Stomach (tissue), 4 donors: ENCODE data around the gene DUSP19.

Experiments used
- POLR2A ChIP-seq, 4 donors: fragments of 450-650 bp; IDR thresholded peaks; one replicate each; pipeline ENCODE4 v1.6.1; 2016; ENCODE audit warnings: antibody characterized with exemption in 4 of 4, control low read depth in 2 of 4, mild to moderate bottlenecking in 1 of 4, moderate library complexity in 1 of 4
- POLR2AphosphoS5 ChIP-seq, 3 donors: sonication (generic); formaldehyde crosslinking; IDR thresholded peaks; one replicate each; pipeline ENCODE4 v1.6.1; 2016; ENCODE audit warnings: antibody characterized with exemption in 3 of 3
- TF ChIP-seq, protein P1 (sequence below), 7 experiments: fragments of 450-650 bp in 4 of 7; fragments of 200-600 bp in 3 of 7; sonication (generic) in 3 of 7; IDR thresholded peaks; one replicate each; pipeline ENCODE4 v1.5.1; 2016 to 2019; ENCODE audit warnings: antibody characterized with exemption in 7 of 7, control low read depth in 2 of 7, mild to moderate bottlenecking in 1 of 7

DNA sequence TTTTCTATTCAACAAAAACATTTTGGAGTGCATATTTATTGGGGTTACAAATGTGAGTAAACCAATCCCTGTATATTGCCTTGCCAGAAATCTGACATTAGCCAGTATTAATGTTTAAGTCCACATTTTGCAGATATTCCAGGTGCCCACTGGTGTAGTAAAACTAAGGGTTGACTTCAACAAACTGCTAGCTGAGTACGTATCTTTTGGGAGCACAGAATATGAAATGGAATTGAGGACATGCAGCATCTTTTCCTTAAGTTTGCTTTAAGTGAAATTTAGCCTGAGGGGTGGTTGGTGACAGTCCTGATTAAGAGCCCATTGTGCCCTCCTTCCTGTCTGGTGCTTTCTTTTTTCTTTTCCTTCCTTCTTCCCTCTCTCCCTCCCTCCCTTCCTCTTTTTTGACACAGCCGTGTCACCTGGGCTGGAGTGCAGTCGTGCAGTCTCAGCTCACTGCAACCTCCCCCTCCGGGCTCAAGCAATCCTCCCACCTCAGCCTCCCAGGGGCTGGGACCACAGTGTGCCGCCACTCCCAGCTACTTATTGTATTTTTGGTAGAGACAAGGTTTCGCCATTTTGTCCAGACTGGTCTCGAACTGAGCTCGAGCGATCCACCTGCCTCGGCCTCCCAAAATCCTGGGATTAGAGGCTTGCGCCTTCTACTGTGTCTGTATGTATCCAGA, 47.3 kb downstream of the DUSP19 start:
- TF ChIP-seq POLR2A (IDR thresholded peaks at IDR 0.05): no peak
- TF ChIP-seq, protein P1, sequence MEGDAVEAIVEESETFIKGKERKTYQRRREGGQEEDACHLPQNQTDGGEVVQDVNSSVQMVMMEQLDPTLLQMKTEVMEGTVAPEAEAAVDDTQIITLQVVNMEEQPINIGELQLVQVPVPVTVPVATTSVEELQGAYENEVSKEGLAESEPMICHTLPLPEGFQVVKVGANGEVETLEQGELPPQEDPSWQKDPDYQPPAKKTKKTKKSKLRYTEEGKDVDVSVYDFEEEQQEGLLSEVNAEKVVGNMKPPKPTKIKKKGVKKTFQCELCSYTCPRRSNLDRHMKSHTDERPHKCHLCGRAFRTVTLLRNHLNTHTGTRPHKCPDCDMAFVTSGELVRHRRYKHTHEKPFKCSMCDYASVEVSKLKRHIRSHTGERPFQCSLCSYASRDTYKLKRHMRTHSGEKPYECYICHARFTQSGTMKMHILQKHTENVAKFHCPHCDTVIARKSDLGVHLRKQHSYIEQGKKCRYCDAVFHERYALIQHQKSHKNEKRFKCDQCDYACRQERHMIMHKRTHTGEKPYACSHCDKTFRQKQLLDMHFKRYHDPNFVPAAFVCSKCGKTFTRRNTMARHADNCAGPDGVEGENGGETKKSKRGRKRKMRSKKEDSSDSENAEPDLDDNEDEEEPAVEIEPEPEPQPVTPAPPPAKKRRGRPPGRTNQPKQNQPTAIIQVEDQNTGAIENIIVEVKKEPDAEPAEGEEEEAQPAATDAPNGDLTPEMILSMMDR (IDR thresholded peaks at IDR 0.05): no peak
- TF ChIP-seq POLR2AphosphoS5 (IDR thresholded peaks at IDR 0.05): no peak
